IMR-90 (cell line): ENCODE measurements around the gene VASN. TPM values are rescaled to one million over a fixed set of nuclear protein-coding genes. Genes with fewer than 3 reads are reported as not detected.

Experiments used
- ATAC-seq: fragments of 200-7000 bp; cut with Tn5 transposase; 2 replicates; pipeline ENCODE4 v1.9.1; 2020; ENCODE audit warnings: low read depth, mild to moderate bottlenecking, moderate library complexity
- BruUV-seq: library from RNA; stranded (reverse); fragments of 400-500 nt; replicated peaks from 2 replicates; lab custom pipeline; 2021; lab: Mats Ljungman, UMichigan
- CTCF ChIA-PET: fragments of 300-600 bp; formaldehyde crosslinking; extraction: SDS; loops from one replicate; lab custom pipeline; 2021; ENCODE audit warnings: antibody characterized with exemption; lab: Yijun Ruan, JAX
- POLR2A ChIA-PET: fragments of 300-600 bp; sonication (Branson Sonifier 250); formaldehyde crosslinking; loops from one replicate; lab custom pipeline; 2022; ENCODE audit warnings: antibody characterized with exemption; ENCODE audit not compliant: unreplicated experiment; lab: Charles Lee
- DNase-seq: peaks from one replicate; pipeline ENCODE4 v3.0.0; 2013
- H2AFZ ChIP-seq: replicated peaks from 2 replicates; pipeline ENCODE3; 2013; ENCODE audit warnings: low read length, mild to moderate bottlenecking; ENCODE audit not compliant: poor library complexity
- H2AK5ac ChIP-seq: 2 replicates; pipeline ENCODE4 v1.6.1; 2013; ENCODE audit warnings: low read depth, low read length, inconsistent platforms
- H2AK9ac ChIP-seq: replicated peaks from 2 replicates; pipeline ENCODE3; 2013; ENCODE audit warnings: mild to moderate bottlenecking, low read depth, low read length, moderate library complexity; ENCODE audit not compliant: poor library complexity
- H2BK120ac ChIP-seq: 2 replicates; pipeline ENCODE4 v1.6.1; 2013; ENCODE audit warnings: low read depth, low read length, inconsistent platforms
- H2BK15ac ChIP-seq: 3 replicates; pipeline ENCODE4 v1.6.1; 2013; ENCODE audit warnings: low read depth, low read length, inconsistent platforms
- H2BK20ac ChIP-seq: 2 replicates; pipeline ENCODE4 v1.6.1; 2013; ENCODE audit warnings: low read depth, mild to moderate bottlenecking, inconsistent platforms, low read length, moderate library complexity
- H2BK5ac ChIP-seq: 2 replicates; pipeline ENCODE4 v1.6.1; 2013; ENCODE audit warnings: mild to moderate bottlenecking, low read depth, low read length, inconsistent platforms; ENCODE audit not compliant: poor library complexity, severe bottlenecking
- H3K14ac ChIP-seq: replicated peaks from 2 replicates; pipeline ENCODE4 v1.6.1; 2013; ENCODE audit warnings: low read depth, low read length, inconsistent platforms
- H3K18ac ChIP-seq: 2 replicates; pipeline ENCODE4 v1.6.1; 2013; ENCODE audit warnings: low read depth, low read length, control low read depth
- H3K23ac ChIP-seq: 2 replicates; pipeline ENCODE4 v1.6.1; 2013; ENCODE audit warnings: low read depth, low read length, inconsistent platforms
- H3K27ac ChIP-seq: 2 replicates; pipeline ENCODE4 v1.5.1; 2013; ENCODE audit warnings: mild to moderate bottlenecking, control low read depth, low read length; ENCODE audit not compliant: insufficient read depth
- H3K27me3 ChIP-seq: 2 replicates; pipeline ENCODE4 v1.6.1; 2013; ENCODE audit warnings: low read length; ENCODE audit not compliant: control insufficient read depth, insufficient read depth
- H3K36me3 ChIP-seq: 2 replicates; pipeline ENCODE4 v1.6.1; 2013; ENCODE audit warnings: low read length, mixed read lengths; ENCODE audit not compliant: control insufficient read depth, insufficient read depth
- H3K4ac ChIP-seq: 2 replicates; pipeline ENCODE4 v1.6.1; 2013; ENCODE audit warnings: low read depth, low read length, inconsistent platforms
- H3K4me1 ChIP-seq: 2 replicates; pipeline ENCODE4 v1.6.1; 2013; ENCODE audit warnings: low read length, mixed read lengths; ENCODE audit not compliant: control insufficient read depth, insufficient read depth
- H3K4me2 ChIP-seq: 2 replicates; pipeline ENCODE4 v1.6.1; 2013; ENCODE audit warnings: low read depth, mild to moderate bottlenecking, control low read depth, low read length, moderate library complexity
- H3K4me3 ChIP-seq: 2 replicates; pipeline ENCODE4 v1.5.1; 2013; ENCODE audit warnings: low read depth, mild to moderate bottlenecking, control low read depth, low read length, moderate library complexity; ENCODE audit not compliant: insufficient read depth
- H3K56ac ChIP-seq: 2 replicates; pipeline ENCODE4 v1.6.1; 2013; ENCODE audit warnings: low read length, inconsistent platforms; ENCODE audit not compliant: insufficient read depth; ENCODE audit errors: extremely low read depth
- H3K79me1 ChIP-seq, 2 experiments: 2 replicates each; pipeline ENCODE4 v1.6.1; 2013; ENCODE audit warnings: low read length in 2 of 2, inconsistent platforms in 1 of 2, low read depth in 1 of 2
- H3K9ac ChIP-seq: 2 replicates; pipeline ENCODE4 v1.6.1; 2013; ENCODE audit warnings: low read depth, low read length, control low read depth
- H3K9me1 ChIP-seq: 2 replicates; pipeline ENCODE4 v1.6.1; 2013; ENCODE audit warnings: low read length, inconsistent platforms; ENCODE audit not compliant: insufficient read depth
- H3K9me3 ChIP-seq: 2 replicates; pipeline ENCODE4 v1.6.1; 2013; ENCODE audit warnings: low read length; ENCODE audit not compliant: control insufficient read depth, insufficient read depth
- H4K20me1 ChIP-seq: 2 replicates; pipeline ENCODE4 v1.6.1; 2013; ENCODE audit warnings: low read length, inconsistent platforms; ENCODE audit not compliant: insufficient read depth
- H4K5ac ChIP-seq: 2 replicates; pipeline ENCODE4 v1.6.1; 2013; ENCODE audit warnings: mild to moderate bottlenecking, low read depth, low read length, control low read depth
- H4K8ac ChIP-seq, 2 experiments: 2 replicates each; pipeline ENCODE4 v1.6.1; 2013; ENCODE audit warnings: low read depth in 2 of 2, low read length in 2 of 2, control low read depth in 1 of 2, inconsistent platforms in 1 of 2
- H4K91ac ChIP-seq: 2 replicates; pipeline ENCODE4 v1.6.1; 2013; ENCODE audit warnings: low read depth, low read length, inconsistent platforms; ENCODE audit not compliant: insufficient read depth
- BHLHE40 ChIP-seq: fragments of 150-350 bp; IDR thresholded peaks from 2 replicates; pipeline ENCODE4 v1.6.1; 2016; ENCODE audit warnings: mild to moderate bottlenecking, low read depth, low read length
- CEBPB ChIP-seq: IDR thresholded peaks from 2 replicates; pipeline ENCODE4 v1.6.1; 2012; ENCODE audit warnings: low read depth, low read length, improper control_type of control experiment
- CHD1 ChIP-seq: IDR thresholded peaks from 2 replicates; pipeline ENCODE4 v1.6.1; 2012; ENCODE audit warnings: low read depth, low read length, improper control_type of control experiment
- CTCF ChIP-seq: conservative IDR thresholded peaks from 2 replicates; pipeline ENCODE4 v1.5.1; 2012; ENCODE audit warnings: mild to moderate bottlenecking, low read depth, low read length, improper control_type of control experiment
- ELK1 ChIP-seq: fragments of 150-350 bp; IDR thresholded peaks from 2 replicates; pipeline ENCODE4 v1.6.1; 2016; ENCODE audit warnings: low read depth, mild to moderate bottlenecking, low read length, moderate library complexity, borderline replicate concordance
- FOS ChIP-seq: fragments of 150-350 bp; IDR thresholded peaks from 2 replicates; pipeline ENCODE4 v1.6.1; 2016; ENCODE audit warnings: low read depth, low read length
- MAFK ChIP-seq: IDR thresholded peaks from 2 replicates; pipeline ENCODE4 v1.6.1; 2012; ENCODE audit warnings: low read depth, low read length, improper control_type of control experiment
- MAZ ChIP-seq: IDR thresholded peaks from 2 replicates; pipeline ENCODE4 v1.6.1; 2012; ENCODE audit warnings: low read depth, mild to moderate bottlenecking, low read length, improper control_type of control experiment, moderate library complexity, borderline replicate concordance
- MXI1 ChIP-seq: IDR thresholded peaks from 2 replicates; pipeline ENCODE4 v1.6.1; 2012; ENCODE audit warnings: low read depth, mild to moderate bottlenecking, low read length, moderate library complexity, borderline replicate concordance
- POLR2A ChIP-seq: IDR thresholded peaks from 2 replicates; pipeline ENCODE4 v1.6.1; 2012; ENCODE audit warnings: mild to moderate bottlenecking, low read depth, low read length
- RAD21 ChIP-seq: IDR thresholded peaks from 2 replicates; pipeline ENCODE4 v1.6.1; 2012; ENCODE audit warnings: low read length, improper control_type of control experiment
- RCOR1 ChIP-seq: IDR thresholded peaks from 2 replicates; pipeline ENCODE4 v1.6.1; 2012; ENCODE audit warnings: mild to moderate bottlenecking, low read length, improper control_type of control experiment; ENCODE audit not compliant: insufficient replicate concordance
- RFX5 ChIP-seq: IDR thresholded peaks from 2 replicates; pipeline ENCODE4 v1.8.0; 2012; ENCODE audit warnings: low read depth, mild to moderate bottlenecking, low read length, moderate library complexity
- USF2 ChIP-seq: fragments of 150-350 bp; IDR thresholded peaks from 2 replicates; pipeline ENCODE4 v1.6.1; 2017; ENCODE audit warnings: mild to moderate bottlenecking, antibody characterized with exemption, low read length, low read depth
- WGBS, 2 experiments: methylation state at CpG; one replicate each; pipeline versions ENCODE4 v1.1.5 to v1.1.7; 2013; ENCODE audit warnings: missing lambda C conversion rate in 2 of 2; ENCODE audit not compliant: insufficient read length in 1 of 2; ENCODE audit errors: extremely low coverage in 2 of 2; 5-methylcytosine and 5-hydroxymethylcytosine counted together
- dilution Hi-C: fragments of 300-500 bp; cut with HindIII; formaldehyde crosslinking; loops from one replicate; pipeline ENCODE4 v1.14.3; 2018; ENCODE audit warnings: low sequenced_read_pairs; ENCODE audit not compliant: unreplicated experiment
- in situ Hi-C: fragments of 300-500 bp; cut with MboI; formaldehyde crosslinking; loops from 3 replicates; pipeline ENCODE4 v1.14.3; 2019; ENCODE audit warnings: low sequenced_read_pairs, inconsistent platforms, mixed read lengths
- intact Hi-C: fragments of 100-400 bp; cut with micrococcal nuclease; formaldehyde crosslinking; loops from 2 replicates; pipeline ENCODE4 v1.10.0; 2022
- polyA plus RNA-seq, 3 experiments: library from polyadenylated mRNA; depleted of rRNA; stranded (reverse); fragments of >200 nt; gene quantifications; 2 replicates each; pipeline ENCODE4 v1.2.3, GENCODE V29; 2012; ENCODE audit warnings: low replicate concordance in 1 of 3
- total RNA-seq: library from RNA; depleted of rRNA; stranded (reverse); fragments of >200 nt; gene quantifications from 2 replicates; pipeline ENCODE4 v1.2.3, GENCODE V29; 2012

Gene VASN
- total and polyA plus RNA-seq, 2 of the 4 experiments (the other 2 are of a cell fraction): 9.3 to 87.2 TPM

- H3K56ac ChIP-seq: no peak overlapping the region
- peaks cover 36% of the 10 kb centered on the region for H3K4me1 ChIP-seq
- no peak overlapping the region for H4K91ac ChIP-seq
- ChIA-PET CTCF (interaction anchor here (1.7 kb wide), 1 partner anchor 9 kb away, joined by 9 read pairs; no protein-coding TSS in a partner anchor), POLR2A (no interaction called here)
- no peak overlapping the region for H3K23ac ChIP-seq
- no peak overlapping the region for H3K4me3 ChIP-seq
- H3K4me2 ChIP-seq: no peak overlapping the region; the same call in 1 of the 2 replicates
- no peak for ATAC-seq
- peak overlapping the region; percentile 70 for H2AK5ac ChIP-seq
- H3K27me3 ChIP-seq: no peaks in the 10 kb centered on the region
- H3K9me1 ChIP-seq: peaks cover 31% of the 10 kb centered on the region
- peak overlapping the region; percentile 77 for H2AK9ac ChIP-seq
- H3K36me3 ChIP-seq: peaks cover 11% of the 10 kb centered on the region
- H4K8ac ChIP-seq: peak overlapping the region in 1 of 2 experiments; percentile 38; a peak in 1 of 4 replicates
- in situ Hi-C loops: no loop called here
- no peak overlapping the region for H2BK15ac ChIP-seq
- no TSS peak for BruUV-seq
- no peaks in the 10 kb centered on the region for H3K9me3 ChIP-seq
- no peak overlapping the region; the same call in 1 of the 2 replicates for H4K5ac ChIP-seq
- no peak overlapping the region; the same call in 1 of the 2 replicates for H3K18ac ChIP-seq
- peaks cover 26 to 77% of the 10 kb centered on the region in 2 experiments for H3K79me1 ChIP-seq
- H4K20me1 ChIP-seq: peaks cover 70% of the 10 kb centered on the region
- intact Hi-C loops: loop anchor here (10.0 kb wide), 1 partner anchor 133 kb away; no protein-coding TSS in a partner anchor
- peak overlapping the region; percentile 46 for H2AFZ ChIP-seq
- dilution Hi-C loops: no loop called here
- TF ChIP-seq CHD1 (no peak), POLR2A (no peak), FOS (no peak), RCOR1 (no peak), RAD21 (no peak), CEBPB (no peak), USF2 (no peak), RFX5 (no peak), MAFK (no peak), ELK1 (no peak), CTCF (no peak), MXI1 (no peak), MAZ (no peak), BHLHE40 (no peak)
- peak; percentile 39 for DNase-seq
- peak overlapping the region; percentile 49; the same call in 1 of the 2 replicates for H3K27ac ChIP-seq
- no peak overlapping the region for H3K9ac ChIP-seq
- H3K4ac ChIP-seq: peak overlapping the region; percentile 21; the same call in 1 of the 2 replicates
- no peak overlapping the region for H2BK5ac ChIP-seq
- WGBS, 2 experiments: 100% methylated on average over 1 of the region's 16 CpGs; no CpG with 5 or more reads in 1 of the 2 experiments
- no peak overlapping the region for H3K14ac ChIP-seq
- peak overlapping the region; percentile 12; the same call in 1 of the 2 replicates for H2BK20ac ChIP-seq
- peak overlapping the region; percentile 26 for H2BK120ac ChIP-seq
Observed at GRCh38 chr16:4411684-4412083, 40.0 kb downstream of the VASN start.
